GM12872 (cell line): ENCODE results near the gene ACKR3.

Experiments
- CTCF ChIP-seq: IDR thresholded peaks from 3 replicates; pipeline ENCODE4 v1.5.1; 2011; ENCODE audit warnings: low read depth, mild to moderate bottlenecking, low read length, moderate library complexity; ENCODE audit not compliant: insufficient read depth

The ACKR3 gene

GRCh38 chr2:236601316-236602202 is 31.9 kb downstream of the ACKR3 start:
- TF ChIP-seq CTCF, result no peak

- TF ChIP-seq CTCF, result no peak
Observed at GRCh38 chr2:236602678-236603077, 33.1 kb downstream of the ACKR3 start.

GRCh38 chr2:236603361-236604015 is 33.9 kb downstream of the ACKR3 start:
- no peak for TF ChIP-seq CTCF

- TF ChIP-seq CTCF, result no peak
Observed at GRCh38 chr2:236604575-236605344, 35.1 kb downstream of the ACKR3 start.

- TF ChIP-seq CTCF, result no peak
Observed at GRCh38 chr2:236605345-236605734, 35.7 kb downstream of the ACKR3 start.

GRCh38 chr2:236606023-236606422 is 36.4 kb downstream of the ACKR3 start:
- TF ChIP-seq CTCF, result no peak
